Activated CD8-positive, alpha-beta memory T cell treated with anti-CD3 and anti-CD28 coated beads, Interleukin-2, amount 50 U/mL, for 4 hours (primary cell): ENCODE data around the gene EVA1C.
"Not testable (repeated sequence)": the region's sequence is repeated elsewhere in the genome, so short reads cannot be mapped to it uniquely, and the experiment has no call there.

ENCODE experiments used
- DNase-seq: peaks from one replicate; pipeline ENCODE4 v3.0.0-alpha.2; 2020

EVA1C gene

GRCh38 chr21:32534113-32534512, 121.6 kb downstream of the EVA1C start:
- no peak for DNase-seq

DNA sequence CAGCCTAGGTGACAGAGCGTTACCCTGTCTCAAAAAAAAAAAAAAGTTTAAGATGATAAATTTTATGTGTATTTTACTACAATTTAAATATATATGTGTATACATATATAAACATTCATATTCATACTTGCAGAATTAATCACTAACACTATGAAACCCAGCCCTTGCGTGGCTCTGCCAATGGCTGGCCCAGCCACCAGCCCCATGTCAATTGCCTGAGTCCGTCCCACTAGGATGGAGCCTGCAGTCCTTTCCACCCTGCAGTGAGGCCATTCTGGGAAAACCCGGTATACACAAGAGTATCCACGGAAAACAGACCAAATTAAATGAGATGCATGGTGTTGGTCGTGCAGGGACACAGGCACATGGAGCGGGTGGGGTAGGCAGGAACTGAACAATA, 123.1 kb downstream of the EVA1C start:
- DNase-seq, result no peak

DNA sequence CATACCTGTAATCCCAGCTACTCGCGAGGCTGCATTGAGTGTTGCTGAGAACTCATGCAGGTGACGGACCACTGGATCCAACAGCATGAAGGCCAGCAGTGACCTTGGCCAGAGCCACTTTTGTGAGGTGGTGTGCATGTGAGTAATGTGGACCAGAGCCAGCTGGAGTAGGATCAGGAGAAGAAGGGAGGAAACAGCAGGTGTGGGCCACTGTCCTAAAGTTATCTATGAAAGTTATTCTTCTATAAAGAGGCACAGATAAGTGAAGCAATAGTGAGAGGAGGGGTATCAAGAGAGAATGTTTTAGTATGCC, 125.0 kb downstream of the EVA1C start:
- no peak for DNase-seq

- DNase-seq, result peak; percentile 39
Measured at GRCh38 chr21:32538147-32538792, 125.8 kb downstream of the EVA1C start.

GRCh38 chr21:32539378-32539777, 126.9 kb downstream of the EVA1C start:
- DNase-seq, result no peak

- DNase-seq, result not testable (repeated sequence)
Measured at GRCh38 chr21:32543056-32543455, 130.6 kb downstream of the EVA1C start.

DNA sequence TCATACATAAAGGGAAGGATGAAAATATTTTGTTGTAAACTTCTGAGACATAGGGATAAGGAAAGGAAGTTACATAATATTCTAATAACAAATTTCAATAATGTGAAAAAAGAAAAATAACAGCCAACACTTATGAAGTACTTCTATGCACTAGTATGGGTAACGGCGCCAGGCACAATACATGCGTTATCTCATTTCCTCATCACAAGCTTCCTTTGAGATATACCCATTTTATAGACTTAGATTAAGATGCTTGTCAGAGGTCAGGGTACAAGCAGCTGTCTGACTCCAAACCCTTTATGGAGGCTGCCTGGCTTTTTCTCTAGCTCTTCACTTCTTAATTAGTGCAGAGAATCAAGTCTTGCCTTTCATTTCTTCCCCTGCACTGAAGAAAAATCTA, 131.5 kb downstream of the EVA1C start:
- no peak for DNase-seq

DNA sequence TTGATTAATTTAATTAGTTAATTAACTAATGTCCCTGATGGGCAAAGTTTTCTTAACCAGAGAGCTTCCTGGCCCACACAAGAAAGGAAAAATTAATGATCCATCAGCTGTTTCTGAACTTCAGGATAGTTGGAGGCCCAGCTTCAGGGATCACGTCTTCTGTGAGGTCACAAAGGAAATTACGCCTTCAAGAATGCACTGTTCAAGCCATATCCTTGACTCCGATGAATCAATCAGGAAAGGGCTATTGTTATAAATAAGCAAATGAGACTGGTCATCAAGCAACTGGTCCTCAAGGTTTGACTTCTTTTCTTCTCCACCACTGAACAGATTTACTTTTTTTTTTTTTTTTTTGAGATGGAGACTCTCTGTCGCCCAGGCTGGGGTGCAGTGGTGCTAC, 132.2 kb downstream of the EVA1C start:
- no peak for DNase-seq

- no peak for DNase-seq
Measured at GRCh38 chr21:32545948-32546441, 133.5 kb downstream of the EVA1C start.

DNA sequence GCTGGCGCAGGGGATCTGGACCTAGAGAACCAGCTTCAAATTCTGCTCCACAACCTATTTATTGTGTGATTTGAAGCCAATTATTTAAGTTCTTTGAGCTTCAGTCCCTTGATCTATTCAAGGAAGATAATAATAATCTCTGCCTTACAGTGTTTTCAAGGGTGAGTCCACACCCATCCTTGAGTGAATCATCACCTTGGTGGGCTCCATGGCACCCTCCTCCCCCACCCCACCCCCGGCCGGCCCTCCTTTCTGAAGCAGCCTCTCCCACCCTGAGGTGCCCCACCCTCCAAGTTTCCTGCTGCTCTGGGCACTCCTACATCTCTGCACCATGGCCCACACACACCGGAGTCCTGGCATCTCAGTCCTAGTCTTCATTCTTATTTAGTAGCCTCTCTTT, 134.5 kb downstream of the EVA1C start:
- DNase-seq, result no peak

- DNase-seq, result no peak
Measured at GRCh38 chr21:32548978-32549377, 136.5 kb downstream of the EVA1C start.

DNA sequence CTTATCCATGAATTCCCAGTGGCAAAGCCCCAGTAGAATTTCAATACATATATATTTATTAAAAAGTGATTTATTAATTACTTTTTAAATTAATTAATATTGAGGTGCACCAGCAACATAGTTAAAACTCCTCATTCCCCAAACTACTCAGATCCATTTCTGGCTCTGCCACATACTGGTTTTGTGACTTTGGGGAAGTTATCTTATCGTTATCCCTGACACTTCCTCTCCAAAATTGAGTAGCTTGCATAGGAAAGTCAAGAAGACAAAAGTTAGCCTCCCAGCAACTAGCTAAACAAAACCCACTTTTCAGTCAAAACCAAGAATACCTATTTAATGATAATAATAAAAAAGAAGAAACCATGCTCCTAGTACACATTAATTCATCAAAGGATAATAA, 136.9 kb downstream of the EVA1C start:
- no peak for DNase-seq

GRCh38 chr21:32549886-32550285, 137.4 kb downstream of the EVA1C start:
- DNase-seq, result no peak

DNA sequence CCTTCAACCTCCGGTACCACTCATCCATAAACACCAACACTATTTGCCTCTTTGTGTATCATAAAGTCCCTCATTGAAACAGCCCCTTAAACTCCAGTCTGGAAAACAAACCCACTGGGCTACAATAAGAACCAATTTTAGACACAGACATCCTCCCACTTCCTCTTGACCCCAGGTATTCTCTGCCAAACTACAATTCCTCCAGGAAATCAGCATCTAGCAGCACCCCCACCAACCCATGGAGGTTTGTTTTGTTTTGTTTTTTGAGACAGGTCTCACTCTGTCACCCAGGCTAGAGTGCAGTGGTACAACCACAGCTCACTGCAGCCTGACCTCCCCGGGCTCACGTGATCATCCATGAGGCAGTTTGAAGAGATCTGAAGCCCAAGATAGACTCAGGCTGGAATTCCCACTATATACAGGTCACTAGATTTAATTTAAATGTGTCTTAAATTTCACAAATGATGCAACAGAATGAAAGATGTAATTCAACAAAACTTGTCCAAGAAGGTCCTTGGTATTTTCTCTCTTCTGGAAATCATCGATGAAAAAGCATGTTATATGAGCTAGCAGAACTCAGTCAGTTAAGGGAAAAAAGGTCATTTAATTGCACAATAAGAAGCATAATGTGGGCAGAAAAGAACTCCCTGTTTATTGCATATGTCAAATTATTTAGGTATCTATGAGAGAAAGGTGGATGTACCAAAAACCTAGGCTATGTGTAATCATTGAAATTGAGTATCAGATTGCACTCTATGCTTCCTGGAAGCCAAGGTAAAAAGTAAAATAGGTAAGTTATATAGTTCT, 142.5 kb downstream of the EVA1C start:
- DNase-seq, result no peak

DNA sequence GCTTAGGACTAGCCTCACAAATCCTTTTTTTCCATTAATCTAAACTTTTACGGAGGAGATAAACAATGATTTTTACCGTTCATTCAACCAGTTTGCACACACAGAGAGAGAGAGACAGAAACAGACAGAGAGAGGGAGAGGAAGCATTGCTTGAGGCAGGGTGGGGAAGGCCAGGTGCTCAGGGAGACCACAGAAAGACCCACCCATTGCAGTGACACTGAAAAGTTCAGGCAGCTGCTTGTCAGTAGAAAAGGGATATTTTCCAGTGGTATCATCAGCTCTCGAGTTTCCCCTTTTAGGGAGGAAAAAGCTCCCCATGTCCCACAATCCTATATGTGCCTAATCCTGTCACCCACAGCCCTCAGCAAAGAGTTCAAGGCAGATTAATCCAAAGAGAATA, 145.6 kb downstream of the EVA1C start:
- no peak for DNase-seq

DNA sequence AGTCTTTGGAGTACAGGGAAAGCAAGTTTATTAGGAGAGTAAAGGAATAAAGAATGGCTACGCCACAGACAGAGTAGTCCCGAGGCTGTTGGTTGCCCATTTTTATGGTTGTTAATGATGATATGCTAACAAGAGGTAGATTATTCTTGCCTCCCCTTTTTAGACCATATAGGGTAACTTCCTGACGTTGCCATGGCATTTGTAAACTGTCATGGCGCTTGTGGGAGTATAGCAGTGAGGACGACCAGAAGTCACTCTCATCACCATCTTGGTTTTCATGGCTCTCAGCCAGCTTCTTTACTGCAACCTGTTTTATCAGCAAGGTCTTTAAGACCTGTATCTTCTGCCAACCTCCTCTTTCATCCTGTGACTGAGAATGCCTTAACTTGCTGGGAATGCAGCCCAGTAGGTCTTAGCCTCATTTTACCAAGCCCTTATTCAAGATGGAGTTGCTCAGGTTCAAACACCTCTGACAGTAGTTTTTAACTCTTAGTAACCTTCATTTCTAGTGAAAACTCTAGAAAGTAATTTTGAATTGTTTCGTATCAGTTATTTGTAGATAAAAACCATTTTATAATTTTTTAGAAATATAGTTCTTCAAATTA, 146.6 kb downstream of the EVA1C start:
- no peak for DNase-seq

DNA sequence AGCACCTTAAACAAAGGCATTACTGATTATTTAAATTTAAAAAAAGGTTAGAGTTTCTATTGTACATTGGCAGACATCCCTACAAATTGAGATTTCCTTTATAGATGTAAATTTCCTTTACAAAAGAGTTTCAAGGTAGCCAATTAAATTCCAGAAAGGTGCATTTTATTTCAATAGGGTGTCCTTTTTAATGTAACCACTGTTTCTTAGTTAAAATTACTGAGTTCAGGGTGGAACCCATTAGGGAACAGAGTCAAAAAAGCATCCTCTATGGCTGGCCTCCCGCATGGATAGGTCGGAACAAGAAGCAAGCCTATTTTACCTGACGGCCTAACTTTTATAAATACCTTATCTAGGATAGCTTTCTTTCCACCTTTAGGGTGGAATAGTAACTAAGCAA, 148.4 kb downstream of the EVA1C start:
- no peak for DNase-seq

GRCh38 chr21:32561476-32561875, 149.0 kb downstream of the EVA1C start:
- not testable (repeated sequence) for DNase-seq

DNA sequence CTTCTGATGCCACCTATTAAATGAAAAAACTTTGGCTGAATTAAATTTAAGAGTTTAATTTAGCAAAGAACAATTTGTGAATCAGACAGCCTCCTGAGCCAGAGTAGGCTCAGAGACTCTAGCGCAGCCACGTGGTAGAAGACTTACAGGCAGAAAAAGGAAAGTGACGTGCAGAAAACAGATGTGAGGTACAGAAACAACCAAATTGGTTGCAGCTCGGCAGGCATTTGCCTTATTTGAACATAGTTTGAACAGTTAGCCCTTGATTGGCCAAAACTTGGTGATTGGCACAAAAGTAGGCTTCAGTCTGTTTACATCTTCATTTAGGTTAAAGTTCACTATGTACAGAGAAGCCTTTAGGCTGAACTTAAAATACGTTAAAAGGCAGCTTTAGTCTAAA, 149.9 kb downstream of the EVA1C start:
- DNase-seq, result peak; percentile 33

DNA sequence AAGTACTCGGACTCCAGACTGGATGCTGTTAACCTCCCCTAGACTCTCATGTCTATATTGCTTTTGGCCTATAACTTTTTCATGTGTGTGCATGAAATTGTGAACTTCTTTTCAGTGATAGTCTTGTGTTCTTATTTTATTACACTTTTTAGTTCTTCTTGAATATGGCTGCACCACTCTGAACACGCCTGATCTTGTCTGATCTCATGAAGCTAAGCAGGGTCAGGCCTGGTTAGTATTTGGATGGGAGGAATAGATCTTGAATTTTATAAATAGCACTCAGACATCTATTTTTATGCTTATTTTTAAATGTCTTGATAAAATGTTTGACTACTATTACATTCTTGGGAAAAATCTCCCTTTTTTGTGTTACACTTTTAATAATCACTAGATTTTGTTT, 150.4 kb downstream of the EVA1C start:
- no peak for DNase-seq
